HG02610 (cell line): ENCODE data around the gene ASTN2.

ENCODE experiments used
- ATAC-seq: cut with Tn5 transposase; IDR thresholded peaks from one replicate; pipeline ENCODE4 v1.9.1; 2021; ENCODE audit warnings: mild to moderate bottlenecking, moderate library complexity; ENCODE audit not compliant: unreplicated experiment

The ASTN2 gene

GRCh38 chr9:117303643-117304230 is 111.1 kb downstream of the ASTN2 start:
- ATAC-seq = no peak

DNA sequence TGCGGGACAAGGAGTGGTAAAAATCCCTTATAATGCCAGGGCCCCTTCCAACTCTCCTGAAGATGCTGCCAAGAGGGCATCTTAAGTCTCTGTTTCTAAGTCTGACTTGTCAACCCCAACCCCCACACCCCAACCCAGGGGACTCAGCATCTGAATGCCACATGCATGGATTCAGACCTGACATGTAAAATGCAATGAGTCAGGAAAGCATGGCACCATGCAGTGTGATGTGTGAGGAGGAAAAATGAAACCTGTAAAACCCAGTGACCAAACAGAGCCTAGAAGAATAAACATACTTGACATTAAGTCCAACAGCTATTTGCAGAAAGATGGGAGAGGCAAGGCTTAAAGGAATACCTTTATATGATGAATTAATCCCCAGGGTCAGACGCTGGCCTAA is 112.4 kb downstream of the ASTN2 start:
- no peak for ATAC-seq

- no peak for ATAC-seq
These were observed 114.3 kb downstream of the ASTN2 start for GRCh38 chr9:117300371-117301110.

DNA sequence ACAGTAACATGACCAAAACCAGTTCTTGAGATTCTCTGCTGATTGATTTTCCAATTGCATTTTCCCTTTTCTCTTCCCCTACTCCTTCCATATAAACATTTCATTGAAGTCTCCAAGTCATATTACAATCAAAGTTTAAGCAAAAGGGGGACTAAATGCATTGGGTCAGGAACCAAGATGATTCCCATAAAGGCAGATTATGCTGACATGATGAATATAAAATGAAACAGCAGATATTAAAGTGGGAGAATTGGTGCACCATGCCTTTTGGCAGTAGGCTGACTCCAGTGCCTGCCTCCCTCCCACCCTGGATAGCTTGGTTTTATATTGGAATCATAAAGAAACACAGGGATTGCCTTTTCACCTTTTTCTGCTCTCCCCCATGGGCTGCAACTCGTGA is 118.4 kb downstream of the ASTN2 start:
- ATAC-seq = no peak

GRCh38 chr9:117293206-117294114 is 121.4 kb downstream of the ASTN2 start:
- ATAC-seq = no peak

DNA sequence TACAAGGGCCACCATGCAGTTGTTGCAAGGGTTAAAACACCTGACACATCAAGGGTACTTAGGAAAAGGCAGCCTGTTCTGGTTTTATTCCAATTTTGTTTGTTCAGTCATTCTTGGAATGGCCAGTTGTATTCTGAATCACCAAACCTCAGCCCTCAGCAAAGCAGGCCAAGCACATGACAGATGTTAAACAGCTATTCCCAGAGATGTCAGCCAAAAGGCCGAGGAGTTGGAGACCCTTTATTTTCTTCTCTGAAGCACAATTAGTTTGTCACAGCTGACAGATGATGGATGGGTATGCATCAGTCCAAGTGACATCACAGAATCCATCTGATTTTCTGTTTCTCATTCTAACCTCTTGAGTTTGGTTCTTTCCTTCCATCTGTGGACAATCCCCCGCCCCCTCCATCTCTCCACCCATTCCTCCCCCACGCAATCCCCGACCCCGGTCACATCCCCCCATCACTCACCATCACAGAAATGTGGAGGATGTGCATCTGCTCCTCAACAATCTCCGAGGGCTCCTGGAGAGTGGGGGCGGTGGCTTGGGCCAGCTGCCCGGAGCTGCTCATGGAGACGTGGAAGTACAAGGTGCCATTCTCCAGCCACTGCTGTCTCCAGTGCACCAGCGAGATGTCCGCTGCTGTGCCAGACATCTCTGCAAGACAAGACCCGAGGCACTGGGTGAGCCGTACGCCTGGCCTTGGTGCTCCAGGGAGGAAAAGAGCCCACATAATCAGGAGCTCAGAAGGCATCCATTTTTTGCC is 123.8 kb downstream of the ASTN2 start:
- no peak for ATAC-seq

GRCh38 chr9:117290306-117290840 is 124.5 kb downstream of the ASTN2 start:
- no peak for ATAC-seq

DNA sequence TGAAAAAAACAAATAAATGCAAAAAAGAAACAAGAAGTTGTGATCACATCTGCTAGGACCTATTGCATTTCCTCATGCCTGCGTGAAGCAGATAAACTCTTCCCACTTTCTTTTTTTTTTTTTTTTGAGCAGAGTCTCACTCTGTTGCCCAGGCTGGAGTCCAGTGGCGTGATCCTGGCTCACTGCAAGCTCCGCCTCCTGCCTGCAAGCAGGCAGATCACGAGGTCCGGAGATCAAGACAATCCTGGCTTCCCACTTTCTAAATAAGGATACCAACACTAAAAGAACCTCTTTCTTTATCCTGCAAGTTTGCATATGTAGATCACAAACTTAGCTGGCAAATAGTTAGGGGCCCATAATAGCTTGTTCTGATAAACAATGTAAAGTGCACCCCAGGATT is 128.6 kb downstream of the ASTN2 start:
- no peak for ATAC-seq

DNA sequence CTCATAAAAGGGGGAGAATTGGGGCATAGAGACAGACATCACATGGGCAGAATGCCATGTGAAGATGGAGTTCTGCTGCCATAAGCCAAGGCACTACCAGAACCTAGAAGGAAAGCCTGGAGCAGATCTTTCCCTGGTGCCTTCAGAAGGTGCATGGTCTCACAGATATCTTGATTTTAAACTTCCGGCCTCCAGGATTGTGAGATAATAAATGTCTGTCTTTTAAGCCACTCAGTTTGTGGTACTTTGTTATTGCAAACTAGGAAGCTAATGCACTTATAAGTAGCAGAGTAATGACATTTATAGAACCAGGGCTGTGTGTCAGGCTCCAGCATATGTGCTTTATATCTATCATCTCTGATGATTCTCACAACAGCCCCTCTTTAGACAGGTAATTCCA is 130.4 kb downstream of the ASTN2 start:
- no peak for ATAC-seq

DNA sequence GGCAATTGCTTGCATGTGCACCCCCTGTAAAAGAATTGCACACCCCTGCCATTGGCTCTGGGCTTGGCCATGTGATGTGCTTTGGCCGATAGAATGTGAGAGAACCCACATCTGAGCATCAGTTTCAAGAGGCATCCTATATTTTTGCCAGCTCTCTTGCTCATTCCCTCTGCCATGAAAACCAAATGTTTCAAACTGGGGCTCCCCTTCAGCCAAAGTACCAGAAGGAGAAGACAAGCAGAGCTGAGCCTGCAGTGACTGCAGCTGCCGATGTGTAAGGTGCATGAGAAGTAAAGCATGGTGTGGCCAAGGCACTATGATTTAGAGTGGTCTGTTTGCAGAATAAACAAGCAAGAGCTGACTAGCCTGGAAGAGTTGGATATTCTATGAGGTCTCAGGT is 132.3 kb downstream of the ASTN2 start:
- no peak for ATAC-seq

DNA sequence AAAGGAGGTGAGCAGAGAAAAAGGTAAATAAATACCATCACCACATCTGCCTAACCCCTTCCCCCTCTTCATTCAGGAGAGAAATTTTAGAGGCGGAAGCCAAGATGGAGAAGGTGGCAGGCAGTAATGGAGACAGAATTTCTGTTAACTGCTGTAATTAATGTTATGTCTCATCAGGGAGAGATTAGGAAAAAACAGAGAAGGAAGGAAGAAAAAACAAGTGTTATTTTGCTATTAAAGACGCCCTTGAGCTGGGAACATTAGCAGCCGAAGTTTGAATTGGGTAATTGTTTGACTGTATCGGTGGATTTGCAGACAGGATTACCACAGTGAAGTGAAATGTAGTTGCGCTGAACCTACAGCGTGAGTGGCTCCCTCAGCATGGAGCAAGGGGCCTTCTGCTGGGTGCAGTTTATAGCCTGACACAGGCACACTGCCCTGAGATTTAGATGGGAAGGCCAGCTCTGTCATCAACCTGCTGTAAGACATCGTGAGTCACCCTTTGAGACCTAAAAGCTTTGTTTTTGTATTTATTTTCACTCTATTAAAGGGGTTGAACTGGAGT is 136.3 kb downstream of the ASTN2 start:
- no peak for ATAC-seq

DNA sequence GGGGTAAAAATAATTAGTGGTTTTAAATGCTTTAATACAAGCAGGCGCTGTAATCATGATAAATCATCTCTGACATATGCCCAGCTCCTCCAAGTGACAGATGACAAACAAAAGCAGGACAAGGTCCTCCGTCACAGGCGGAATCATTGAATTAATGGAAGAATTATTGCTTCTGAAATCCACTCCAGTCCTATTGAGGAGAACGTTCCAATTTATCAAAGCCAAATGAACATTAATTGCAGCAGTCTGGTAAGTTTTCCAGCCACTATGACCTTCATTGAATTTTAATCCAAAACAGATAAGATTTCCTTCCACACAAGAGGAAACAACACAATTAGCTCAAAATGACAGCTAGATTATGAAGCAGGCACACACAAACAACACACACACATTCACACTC is 136.8 kb downstream of the ASTN2 start:
- ATAC-seq = no peak

DNA sequence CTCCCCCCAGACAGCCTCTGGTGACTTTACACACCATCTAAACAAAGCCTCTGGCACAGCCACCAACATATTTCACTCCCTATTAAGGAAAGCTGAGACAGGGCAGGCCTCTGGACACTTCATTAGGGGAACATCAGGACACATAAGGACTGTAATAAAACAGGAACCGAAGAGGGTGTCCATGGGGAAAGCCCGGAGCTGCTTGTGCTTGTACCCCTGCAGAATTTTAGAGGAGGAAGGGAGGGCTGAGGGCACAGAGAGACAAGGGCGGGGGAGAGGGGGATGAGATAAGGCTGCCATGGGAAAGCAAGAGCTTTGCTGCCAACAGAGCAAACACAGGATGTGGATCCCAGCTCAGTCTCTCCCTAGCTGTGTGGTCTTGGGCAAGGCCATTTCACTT is 138.4 kb downstream of the ASTN2 start:
- ATAC-seq = no peak

DNA sequence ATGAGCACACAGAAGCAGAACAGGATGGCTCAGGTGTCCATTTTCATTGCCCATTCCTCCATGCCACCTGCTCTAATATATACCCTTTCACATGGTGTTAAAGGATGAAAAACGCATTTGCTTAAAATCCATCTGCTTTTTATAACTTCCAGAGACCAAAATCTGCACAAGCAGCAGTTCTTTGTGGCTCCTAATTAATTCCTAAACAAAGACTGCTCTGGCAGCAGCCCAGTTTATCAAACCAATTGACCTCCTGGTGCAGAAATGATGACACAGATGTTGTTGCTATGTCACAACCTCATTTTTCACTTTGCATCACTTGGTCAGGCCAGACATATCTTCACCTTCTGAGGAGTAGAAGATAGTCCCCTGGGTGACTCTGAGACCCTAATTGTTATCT is 141.2 kb downstream of the ASTN2 start:
- ATAC-seq = no peak

GRCh38 chr9:117268847-117269446 is 145.9 kb downstream of the ASTN2 start:
- ATAC-seq = no peak

DNA sequence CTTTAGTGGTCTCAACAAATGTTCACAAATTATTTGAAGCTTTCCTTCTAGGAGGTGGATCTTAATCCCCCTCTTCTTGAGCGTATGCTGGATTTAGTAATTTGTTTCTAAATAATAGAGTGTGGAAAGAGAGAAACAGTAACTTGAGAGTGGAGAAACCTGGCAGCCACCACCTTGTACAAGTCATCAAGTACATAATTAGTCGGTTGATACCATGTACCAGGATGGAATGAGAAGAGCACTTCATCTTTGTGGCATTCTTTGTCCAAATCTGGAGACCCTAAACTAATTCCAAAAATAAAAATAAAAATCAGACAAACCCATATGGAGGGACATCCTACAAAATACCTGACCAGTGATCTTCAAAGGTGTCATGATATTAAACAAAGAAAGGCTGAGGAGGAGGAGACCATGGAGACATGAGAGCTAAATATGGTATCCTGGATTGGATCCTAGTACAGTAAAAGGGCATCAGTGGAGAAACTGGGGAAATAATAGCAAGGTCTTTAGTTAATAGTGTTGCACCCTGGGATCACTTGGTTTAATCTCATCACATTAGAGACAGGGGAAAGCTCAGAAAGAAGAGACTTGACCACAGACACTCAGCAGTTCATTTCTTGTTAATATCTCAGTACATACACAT is 147.9 kb downstream of the ASTN2 start:
- no peak for ATAC-seq

DNA sequence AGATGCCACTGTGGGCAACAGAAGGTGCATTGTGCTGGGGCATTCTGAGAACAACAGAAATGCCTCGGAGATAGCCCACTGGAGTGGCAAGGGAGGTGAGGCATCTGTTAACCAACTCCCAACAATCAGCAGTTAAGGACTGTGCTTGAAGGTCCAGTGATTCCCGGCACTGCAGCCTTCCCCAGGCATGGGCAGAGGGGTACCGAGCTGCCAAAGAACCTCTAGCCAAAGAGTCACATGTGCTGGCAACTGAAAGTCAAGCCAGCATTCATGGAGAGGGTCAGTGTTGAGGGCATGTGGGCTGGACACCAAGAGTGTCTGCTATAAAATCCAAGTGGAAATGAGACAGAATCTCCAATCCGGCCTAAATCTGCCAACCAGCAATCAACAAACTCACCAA is 149.6 kb downstream of the ASTN2 start:
- ATAC-seq = no peak

- ATAC-seq = no peak
These were observed 156.5 kb downstream of the ASTN2 start for GRCh38 chr9:117258184-117258866.

- ATAC-seq = no peak
These were observed 161.6 kb downstream of the ASTN2 start for GRCh38 chr9:117253261-117253660.
